Measurements from ENCODE around the gene SORCS2. TPM values are rescaled to one million over a fixed set of nuclear protein-coding genes. Genes with fewer than 3 reads are reported as not detected.

The SORCS2 gene
- total and polyA plus RNA-seq, 2 of the 8 experiments (the other 6 are each of a cell fraction or from before 2014, with no cell fraction given) = 0.36 to 1.8 TPM

- Histone ChIP-seq H3K27me3 (replicated peaks in 1 of 4; ENCODE audit: control insufficient read depth in 3 of 4, extremely low read depth in 1 of 4, insufficient read depth in 3 of 4, low read length in 3 of 4) (no peaks in the 10 kb centered on the region), H3K23ac (ENCODE audit: insufficient read length) (no peak overlapping the region), H3K4me1 (replicated peaks in 1 of 4; ENCODE audit: control insufficient read depth in 3 of 4, insufficient read depth in 4 of 4, low read length in 3 of 4) (no peaks in the 10 kb centered on the region), H3K9ac (replicated peaks in 1 of 4; ENCODE audit: extremely low read depth in 1 of 4, low read depth in 3 of 4, low read length in 3 of 4) (no peak overlapping the region), H2BK15ac (ENCODE audit: low read length) (no peak overlapping the region), H3K9me3 (ENCODE audit: insufficient read depth in 2 of 2, low read depth in 1 of 2, low read length in 1 of 2) (no peaks in the 10 kb centered on the region), H3K79me2 (ENCODE audit: control insufficient read depth in 1 of 2, insufficient read depth in 2 of 2, low read length in 2 of 2) (no peaks in the 10 kb centered on the region), H3K56ac (replicated peaks; ENCODE audit: insufficient read length, low read depth, low read length) (no peak overlapping the region), H2AK5ac (ENCODE audit: low read depth, low read length) (no peak overlapping the region), H3K14ac (ENCODE audit: insufficient read length) (no peak overlapping the region), H2AFZ (ENCODE audit: low read length) (no peak overlapping the region), H2BK120ac (replicated peaks; ENCODE audit: low read depth, low read length) (no peak overlapping the region), H3K18ac (ENCODE audit: extremely low read depth, low read length) (no peak overlapping the region), H2BK12ac (ENCODE audit: low read depth, low read length) (no peak overlapping the region), H3K79me1 (ENCODE audit: low read depth, low read length) (no peaks in the 10 kb centered on the region), H3K4me3 (ENCODE audit: extremely low read depth in 1 of 4, insufficient read depth in 2 of 4, low read depth in 3 of 4, low read length in 4 of 4) (no peak overlapping the region), H3K36me3 (ENCODE audit: control insufficient read depth in 2 of 4, insufficient read depth in 4 of 4, low read length in 3 of 4) (no peaks in the 10 kb centered on the region; a peak in 1 of 8 replicates), H3K23me2 (ENCODE audit: low read depth, low read length) (no peaks in the 10 kb centered on the region), H2BK5ac (ENCODE audit: low read depth, low read length) (no peak overlapping the region), H2BK20ac (ENCODE audit: low read length) (no peak overlapping the region), H3K4ac (replicated peaks; ENCODE audit: insufficient read length, low read depth, low read length) (no peak overlapping the region), H3K4me2 (ENCODE audit: insufficient read depth in 1 of 2, low read depth in 2 of 2, low read length in 2 of 2) (no peak overlapping the region), H4K91ac (replicated peaks; ENCODE audit: insufficient read length, low read length) (no peak overlapping the region), H4K20me1 (replicated peaks in 1 of 2; ENCODE audit: control insufficient read depth in 1 of 2, insufficient read depth in 2 of 2, low read length in 2 of 2) (peaks cover 0 to 2% of the 10 kb centered on the region in 2 experiments), H3K27ac (ENCODE audit: low read depth, low read length) (no peak overlapping the region), H4K5ac (ENCODE audit: insufficient read length, low read depth, low read length) (no peak overlapping the region), H4K8ac (ENCODE audit: extremely low read depth, insufficient read depth, low read length) (no peak overlapping the region)
- TF ChIP-seq TBP (IDR thresholded peaks at IDR 0.05; ENCODE audit: low read depth, low read length) (no peak), JUND (IDR thresholded peaks at IDR 0.05; ENCODE audit: low read length) (no peak), FOSL1 (IDR thresholded peaks at IDR 0.05; ENCODE audit: insufficient read depth, low read depth, low read length) (no peak), NANOG (IDR thresholded peaks at IDR 0.05; ENCODE audit: insufficient read depth, low read depth, low read length, poor library complexity, severe bottlenecking) (no peak)
- POLR2A ChIA-PET (ENCODE audit: partially characterized antibody) = no interaction called here
- DNase-seq (ENCODE audit: low read depth in 1 of 2, low spot score in 2 of 2) (no peak), FAIRE-seq (no peak)
- CTCF ChIA-PET (ENCODE audit: partially characterized antibody) = interaction anchor here (0.8 to 1.4 kb wide), 4 partner anchors 16 to 230 kb away, joined by 3 to 8 read pairs (median 4); no protein-coding TSS in a partner anchor
- WGBS, 2 experiments (ENCODE audit: extremely low coverage in 1 of 2, insufficient coverage in 1 of 2, insufficient read length in 1 of 2, insufficient replicate concordance in 2 of 2, low coverage in 1 of 2, low lambda C conversion rate in 2 of 2, missing lambda C conversion rate in 1 of 2) = 83% methylated on average over 10 of the region's 10 CpGs; no CpG with 5 or more reads in 1 of the 2 experiments
Observed at GRCh38 chr4:7786517-7786916, 594.2 kb downstream of the SORCS2 start.
